ENCODE results near the gene CES2.
"Not testable (repeated sequence)": the region's sequence is repeated elsewhere in the genome, so short reads cannot be mapped to it uniquely, and the experiment has no call there.

CES2 gene

DNA sequence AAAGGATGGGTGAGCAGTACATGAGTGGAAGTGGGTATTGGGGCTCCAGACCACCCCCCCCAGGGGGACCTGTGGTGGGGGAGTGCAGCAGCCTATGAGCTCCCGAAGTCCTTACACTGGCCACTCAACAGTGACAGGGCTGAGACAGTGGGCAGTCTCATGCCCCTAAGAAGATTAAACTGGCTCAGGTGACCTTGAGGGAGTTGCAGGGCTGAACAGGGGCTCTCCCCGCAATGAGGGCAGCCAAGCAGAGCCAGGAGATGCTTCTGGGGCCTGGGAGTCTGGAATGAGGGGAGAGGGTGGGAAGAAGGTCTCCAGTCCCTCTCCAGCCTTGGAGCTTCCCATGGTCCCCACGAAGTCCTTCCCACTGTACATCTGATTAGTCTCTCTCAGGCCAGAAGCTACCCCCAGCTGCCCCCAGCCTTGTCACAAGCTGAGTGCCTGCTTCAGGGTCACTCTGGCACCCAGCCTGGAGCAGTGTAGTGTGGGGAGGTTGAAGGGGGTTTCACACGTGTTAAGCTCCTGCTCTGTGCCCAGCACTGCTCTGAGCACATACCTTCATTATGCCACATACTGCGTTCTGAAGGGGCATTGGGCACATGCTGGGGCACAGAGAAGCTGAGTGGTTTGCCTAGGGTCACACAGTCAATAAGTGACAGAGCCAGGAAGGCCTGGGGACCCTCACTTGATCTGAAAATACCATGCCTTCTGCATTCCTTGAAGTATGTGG, 15.6 kb upstream of the CES2 start:
- no peak for DNase-seq

DNA sequence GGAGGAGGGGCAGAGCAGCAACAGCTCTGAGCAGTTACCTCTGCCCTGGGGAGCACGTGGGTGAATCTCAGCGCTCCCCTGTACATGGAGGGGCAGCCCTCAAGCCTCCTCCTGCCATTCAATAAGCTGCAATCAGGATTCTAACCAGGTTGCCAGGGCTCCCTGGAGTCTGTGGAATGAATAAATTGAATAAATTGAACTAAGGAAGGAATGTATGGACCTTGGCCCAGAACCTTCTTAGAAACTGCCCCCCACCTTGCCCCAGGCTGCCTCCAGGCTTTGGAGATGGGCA, 15.1 kb upstream of the CES2 start:
- no peak for DNase-seq

GRCh38 chr16:66920924-66921680, 14.2 kb upstream of the CES2 start:
- no peak for DNase-seq

DNA sequence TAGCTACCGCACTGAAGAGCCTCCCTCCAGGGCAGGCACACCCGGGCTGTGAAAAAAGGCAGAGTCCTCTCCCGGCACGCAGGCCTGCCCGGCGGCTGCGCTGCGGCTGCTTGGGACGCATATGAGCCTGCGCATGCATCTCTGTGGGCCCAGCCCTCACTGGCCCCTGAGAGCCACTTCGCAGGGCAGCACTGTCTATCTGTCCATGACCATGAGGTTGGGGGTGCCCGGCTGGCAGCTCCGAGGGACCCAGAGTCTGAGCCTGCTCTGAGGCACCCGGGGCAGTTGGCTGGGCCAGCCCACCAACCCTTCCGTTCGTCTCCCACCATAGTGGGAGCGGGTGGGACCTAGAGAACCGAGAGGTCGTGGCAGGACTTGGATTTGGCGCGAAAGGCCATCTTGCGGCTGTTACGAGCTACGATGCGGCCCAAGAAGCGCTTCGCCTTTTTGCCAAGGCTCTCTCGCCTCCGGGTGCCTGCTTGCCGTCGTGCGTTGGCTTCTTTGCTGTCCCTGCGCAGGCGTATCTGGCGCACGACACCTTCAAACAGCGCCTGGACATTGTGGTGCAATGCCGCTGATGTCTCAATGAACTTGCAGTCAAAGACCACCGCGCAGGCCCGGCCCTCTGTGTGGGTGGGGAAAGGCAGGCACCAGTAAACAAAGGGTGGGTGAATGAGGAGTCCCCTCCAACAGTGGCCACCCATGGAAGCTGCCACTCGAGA, 13.4 kb upstream of the CES2 start:
- DNase-seq: no peak

- peak; percentile 36 for DNase-seq
These were observed 12.0 kb upstream of the CES2 start for GRCh38 chr16:66923247-66923731.

DNA sequence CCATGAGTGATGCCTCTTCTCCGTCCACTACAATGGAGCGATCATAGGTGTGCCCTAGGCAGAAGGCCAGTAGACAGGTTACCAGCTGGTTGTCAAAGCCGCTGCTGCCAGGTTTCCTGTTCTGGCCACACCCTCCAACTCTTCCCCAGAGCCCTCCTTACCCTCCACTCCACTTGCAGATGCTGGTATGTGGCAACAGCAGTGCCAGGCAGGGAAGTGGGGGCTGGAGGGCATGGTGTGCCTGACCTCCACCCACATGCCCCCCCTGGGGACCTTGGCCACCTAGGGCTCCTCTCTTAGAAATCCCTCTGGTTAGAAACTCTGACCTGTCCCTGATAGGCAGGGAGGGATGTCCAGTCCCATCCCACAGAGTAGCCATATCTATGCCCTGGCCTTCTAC, 11.4 kb upstream of the CES2 start:
- no peak for DNase-seq

DNA sequence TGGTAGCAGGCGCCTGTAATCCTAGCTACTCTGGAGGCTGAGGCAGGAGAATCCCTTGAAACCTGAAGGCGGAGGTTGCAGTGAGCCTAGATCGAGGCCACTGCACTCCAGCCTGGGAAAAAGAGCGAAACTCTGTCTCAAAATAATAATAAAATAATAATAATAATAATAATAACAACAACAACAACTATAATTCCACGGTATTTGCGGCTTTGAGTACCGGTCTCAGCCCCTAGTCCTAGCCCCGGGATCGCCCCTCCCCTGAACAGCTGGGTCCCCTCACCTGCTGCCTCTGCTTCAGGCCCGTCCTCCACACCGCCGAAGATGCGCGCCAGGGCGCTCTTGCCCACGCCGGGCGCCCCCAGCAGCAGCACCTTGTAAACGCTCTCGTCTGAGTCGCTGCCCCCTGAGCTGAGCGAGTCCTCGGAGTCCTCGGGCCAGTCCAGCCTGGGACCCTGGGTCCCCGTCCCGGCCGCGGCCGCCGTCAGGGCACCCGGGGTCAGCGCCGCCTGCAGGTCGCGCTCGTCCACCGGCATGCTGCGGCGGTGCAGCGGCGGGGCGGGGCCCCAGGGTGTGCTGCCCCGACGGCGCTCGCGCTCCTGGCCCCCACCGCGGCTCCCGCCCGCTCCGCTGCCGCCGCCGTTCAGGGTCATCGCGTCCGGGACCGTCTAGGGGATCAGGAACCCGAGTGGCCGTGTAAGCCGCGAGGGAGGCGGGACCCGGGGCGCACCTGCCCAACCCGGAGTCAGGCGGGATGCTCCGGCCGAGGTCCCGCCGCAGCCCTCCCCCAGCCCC, 10.6 kb upstream of the CES2 start:
- DNase-seq: no peak

- DNase-seq: peak; percentile 13
These were observed 9.9 kb upstream of the CES2 start, which contains the start of gene RRAD for GRCh38 chr16:66925322-66925840. TSS of gene RRAD (minus strand) at chr16:66925535. CDS start at chr16:66925179, 356 bp downstream.

- no peak for DNase-seq
These were observed 9.0 kb upstream of the CES2 start for GRCh38 chr16:66926171-66926947.

DNA sequence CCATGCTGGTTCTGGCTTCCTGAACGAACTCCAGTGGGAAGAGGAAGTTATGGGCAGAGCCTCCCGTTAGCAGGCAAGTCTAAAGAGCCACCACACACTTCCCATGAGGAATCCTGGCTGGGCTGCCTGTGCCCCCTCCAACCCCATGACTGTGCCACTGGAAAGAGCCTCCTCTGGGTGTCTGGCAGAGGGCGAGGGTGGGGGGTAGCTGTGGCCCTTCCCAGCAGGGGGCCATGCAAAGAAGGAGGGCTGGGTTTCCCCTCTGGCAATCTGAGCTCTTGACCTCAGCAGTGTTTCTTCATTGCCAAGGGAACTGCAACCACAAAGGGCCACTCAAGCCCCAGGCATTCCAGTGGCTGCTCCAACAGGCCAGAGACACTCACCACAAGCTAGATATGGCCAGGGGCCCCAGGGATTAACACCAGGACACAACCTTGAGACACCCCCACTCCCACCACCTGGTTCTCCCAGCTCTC, 8.3 kb upstream of the CES2 start:
- DNase-seq: peak; percentile 76

DNA sequence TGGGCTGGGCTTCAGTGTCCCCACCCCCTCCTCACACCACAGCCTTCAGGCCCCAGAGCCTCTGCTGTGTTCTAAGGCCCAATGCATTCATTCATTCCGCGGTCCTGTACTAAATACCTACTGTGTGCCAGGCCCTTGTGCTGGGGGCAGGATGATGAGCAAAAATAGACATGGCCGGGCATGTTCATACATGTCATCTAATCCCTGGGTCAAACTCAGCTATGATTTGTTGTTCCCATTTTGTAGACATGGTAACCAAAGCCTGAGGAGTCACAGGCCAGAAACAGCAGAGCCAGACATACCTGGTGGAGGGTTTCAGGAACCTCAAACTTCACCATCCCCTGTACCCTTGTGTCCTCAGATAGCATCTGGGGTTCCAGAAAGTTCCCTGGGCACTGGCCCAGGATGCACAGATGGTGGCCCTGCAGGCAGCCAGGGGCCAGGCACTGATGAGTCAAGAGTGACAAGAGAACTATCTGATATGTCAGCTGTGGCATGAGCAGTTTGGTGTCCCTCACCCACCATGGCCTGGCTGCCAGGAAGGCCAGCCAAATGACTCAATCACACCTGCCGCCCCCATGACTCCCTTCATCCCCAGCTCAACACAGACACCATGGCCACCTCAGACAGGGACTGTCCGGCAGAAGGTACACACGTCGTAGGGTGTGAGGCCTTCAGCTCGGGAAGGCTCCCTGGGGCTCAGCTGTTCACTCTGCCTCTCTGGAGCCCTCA, 7.2 kb upstream of the CES2 start:
- no peak for DNase-seq

GRCh38 chr16:66928702-66929388, 6.5 kb upstream of the CES2 start:
- DNase-seq: no peak

DNA sequence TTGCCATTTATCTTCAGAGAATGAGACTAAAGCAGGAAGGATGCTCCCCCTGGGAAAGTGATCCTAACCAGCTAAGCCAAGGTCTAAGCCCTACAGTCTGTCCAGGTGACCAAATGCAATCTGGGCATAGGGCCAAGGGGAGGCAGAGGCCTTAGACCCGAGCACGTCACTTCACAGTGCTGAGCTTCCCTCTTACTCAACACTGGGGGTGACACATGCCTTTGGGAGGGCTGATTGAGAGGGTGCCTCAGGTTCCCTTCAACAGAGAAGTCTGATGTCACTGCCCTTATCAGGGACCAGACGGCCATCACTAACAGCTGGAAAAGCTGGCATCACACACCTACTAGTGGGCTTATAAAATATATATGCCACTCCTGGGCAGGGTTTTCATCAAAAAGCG, 5.1 kb upstream of the CES2 start:
- DNase-seq: no peak

DNA sequence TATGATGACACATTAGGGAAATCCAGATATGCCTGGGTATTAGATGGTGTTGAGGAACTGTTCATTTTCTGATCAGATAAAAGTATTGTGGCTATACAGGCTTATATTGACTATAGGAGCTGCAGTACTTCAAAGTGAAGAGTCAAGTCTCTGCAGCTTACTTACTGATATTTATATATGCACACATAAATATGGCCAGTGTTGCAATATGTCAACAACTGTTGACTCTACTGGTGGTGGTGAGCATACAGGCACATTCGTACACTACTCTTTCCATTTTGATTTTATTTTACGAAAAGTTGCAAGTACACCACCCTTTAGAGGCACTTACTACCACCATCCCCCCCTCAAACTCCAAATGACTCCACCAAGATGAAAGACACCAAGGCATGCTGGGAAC, 3.7 kb upstream of the CES2 start:
- DNase-seq: no peak

GRCh38 chr16:66932076-66932475, 3.2 kb upstream of the CES2 start:
- DNase-seq: no peak

DNA sequence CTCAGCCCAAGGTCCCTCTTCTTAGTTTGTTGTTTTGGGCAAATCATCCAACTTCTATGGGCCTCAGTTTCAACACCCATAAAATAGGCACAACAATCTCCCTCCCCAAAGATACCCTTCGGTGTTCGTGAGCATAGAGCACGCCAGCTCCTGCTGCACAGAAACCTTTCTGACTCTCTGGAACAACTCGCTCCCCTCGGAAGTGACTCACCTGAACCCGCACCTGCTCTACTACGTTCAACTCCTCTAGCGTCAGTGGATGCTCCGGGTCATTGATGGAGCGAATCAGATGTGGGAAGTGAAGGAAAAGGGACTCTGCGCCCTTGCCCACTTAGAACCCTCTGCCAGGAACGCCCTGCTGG, 1.6 kb upstream of the CES2 start:
- no peak for DNase-seq

- peak; percentile 79 for DNase-seq
These were observed 1.0 kb upstream of the CES2 start, which contains the start of gene CIAO2B for GRCh38 chr16:66934138-66934838. TSS of gene CIAO2B (minus strand) at chr16:66934402. CDS start at chr16:66934364, 38 bp downstream.

- DNase-seq: not testable (repeated sequence)
These were observed 440 bp upstream of the CES2 start for GRCh38 chr16:66934839-66935313.

DNA sequence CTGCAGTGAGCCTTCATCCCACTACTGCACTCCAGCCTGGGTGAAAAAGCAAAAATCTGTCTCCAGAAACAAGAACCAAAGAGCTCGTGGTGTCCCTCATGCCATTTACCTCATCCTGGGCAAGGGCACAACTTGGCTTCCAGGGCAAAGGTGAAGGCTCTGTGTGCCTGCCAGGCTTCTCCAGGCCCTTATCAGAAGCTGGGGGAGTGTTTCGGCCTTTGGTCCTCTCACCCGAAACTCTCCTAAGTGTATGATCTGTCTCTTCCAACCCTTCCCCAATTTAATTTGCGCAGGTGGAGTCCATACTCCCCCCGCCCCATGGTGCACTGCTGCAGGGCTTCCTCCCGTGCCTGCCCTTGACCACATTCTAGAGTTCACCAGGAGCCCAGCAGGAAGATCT, 1.1 kb downstream of the CES2 start:
- DNase-seq: no peak

Measured in fibroblast of upper back skin (primary cell).